CD4-positive, alpha-beta T cell (primary cell): ENCODE measurements around the gene IFFO2. TPM values are rescaled to one million over a fixed set of nuclear protein-coding genes. Genes with fewer than 3 reads are reported as not detected.
A peak's percentile ranks its signal among the peaks of the same experiment; 100 is the strongest.

Source experiments
- ATAC-seq: fragments of 200-7000 bp; cut with Tn5 transposase; one replicate; pipeline ENCODE4 v1.10.0; 2022; ENCODE audit warnings: mild to moderate bottlenecking; ENCODE audit not compliant: poor library complexity
- CTCF ChIA-PET: fragments of 350-600 bp; sonication (Branson Sonifier 250); formaldehyde crosslinking; loops from one replicate; lab custom pipeline; 2021; ENCODE audit warnings: antibody characterized with exemption, inconsistent platforms; lab: Charles Lee
- POLR2A ChIA-PET: fragments of 350-600 bp; sonication (Branson Sonifier 250); formaldehyde crosslinking; loops from one replicate; lab custom pipeline; 2021; ENCODE audit warnings: antibody characterized with exemption, inconsistent platforms; lab: Charles Lee
- DNase-seq, 14 experiments: peaks; one replicate each; pipeline ENCODE4 v3.0.0-alpha.2; 2013 to 2020; ENCODE audit warnings: mixed read lengths in 2 of 14
- H3K27ac ChIP-seq, 2 donors: one replicate each; pipeline versions ENCODE4 v1.5.1 to v1.7.0; 2013; ENCODE audit warnings: low read length in 2 of 2, low read depth in 1 of 2, mild to moderate bottlenecking in 1 of 2
- H3K27me3 ChIP-seq, 2 experiments: 1 replicate in 1 of 2; 2 replicates in 1 of 2; pipeline versions ENCODE4 v1.6.1 to v1.7.0; 2013; ENCODE audit warnings: low read length in 2 of 2, control low read depth in 1 of 2, mild to moderate bottlenecking in 1 of 2, moderate library complexity in 1 of 2; ENCODE audit not compliant: insufficient read depth in 2 of 2, control insufficient read depth in 1 of 2
- H3K36me3 ChIP-seq: one replicate; pipeline ENCODE4 v1.6.1; 2013; ENCODE audit warnings: low read length, control low read depth; ENCODE audit not compliant: insufficient read depth
- H3K4me1 ChIP-seq: one replicate; pipeline ENCODE4 v1.6.1; 2013; ENCODE audit warnings: low read length, control low read depth; ENCODE audit not compliant: insufficient read depth
- H3K4me3 ChIP-seq: one replicate; pipeline ENCODE4 v1.5.1; 2013; ENCODE audit warnings: mild to moderate bottlenecking, low read length, moderate library complexity
- H3K9me3 ChIP-seq, 2 experiments: 1 replicate in 1 of 2; 2 replicates in 1 of 2; pipeline versions ENCODE4 v1.6.1 to v1.7.0; 2013; ENCODE audit warnings: low read length in 2 of 2, mild to moderate bottlenecking in 2 of 2, control low read depth in 1 of 2, moderate library complexity in 1 of 2; ENCODE audit not compliant: control insufficient read depth in 1 of 2, insufficient read depth in 1 of 2
- H3K27ac Mint-ChIP-seq: one replicate; pipeline ENCODE4 v1.8.0; 2020; ENCODE audit warnings: mixed read lengths
- H3K27me3 Mint-ChIP-seq: one replicate; pipeline ENCODE4 v1.8.0; 2021; ENCODE audit warnings: mixed read lengths
- H3K36me3 Mint-ChIP-seq: one replicate; pipeline ENCODE4 v1.8.0; 2021; ENCODE audit warnings: low read depth, mixed read lengths
- H3K4me1 Mint-ChIP-seq: one replicate; pipeline ENCODE4 v1.8.0; 2021; ENCODE audit warnings: low read depth, mixed read lengths
- H3K4me3 Mint-ChIP-seq: one replicate; pipeline ENCODE4 v1.8.0; 2020; ENCODE audit warnings: mild to moderate bottlenecking, mixed read lengths
- H3K9me3 Mint-ChIP-seq: one replicate; pipeline ENCODE4 v1.8.0; 2020; ENCODE audit warnings: mixed read lengths
- intact Hi-C, 2 experiments: fragments of 100-400 bp; cut with DNase I in 1 of 2; cut with micrococcal nuclease in 1 of 2; formaldehyde crosslinking; loops; one replicate each; pipeline versions ENCODE4 v1.15.1 to v1.9.0; 2023 to 2025; cut with DNase I, micrococcal nuclease
- total RNA-seq, 174 experiments: library from RNA in 2 of 174; stranded (reverse) in 2 of 174; gene quantifications; one replicate each; pipeline ENCODE4 v1.2.3 and lab custom pipeline; 2021 to 2026
- TF ChIP-seq, protein P1 (sequence below): fragments of 200-600 bp; IDR thresholded peaks from one replicate; pipeline ENCODE4 v1.8.0; 2022; ENCODE audit warnings: antibody characterized with exemption, mild to moderate bottlenecking

The IFFO2 gene
- total RNA-seq, 2 experiments from 2014 or later, result 106 to 112 TPM

DNA sequence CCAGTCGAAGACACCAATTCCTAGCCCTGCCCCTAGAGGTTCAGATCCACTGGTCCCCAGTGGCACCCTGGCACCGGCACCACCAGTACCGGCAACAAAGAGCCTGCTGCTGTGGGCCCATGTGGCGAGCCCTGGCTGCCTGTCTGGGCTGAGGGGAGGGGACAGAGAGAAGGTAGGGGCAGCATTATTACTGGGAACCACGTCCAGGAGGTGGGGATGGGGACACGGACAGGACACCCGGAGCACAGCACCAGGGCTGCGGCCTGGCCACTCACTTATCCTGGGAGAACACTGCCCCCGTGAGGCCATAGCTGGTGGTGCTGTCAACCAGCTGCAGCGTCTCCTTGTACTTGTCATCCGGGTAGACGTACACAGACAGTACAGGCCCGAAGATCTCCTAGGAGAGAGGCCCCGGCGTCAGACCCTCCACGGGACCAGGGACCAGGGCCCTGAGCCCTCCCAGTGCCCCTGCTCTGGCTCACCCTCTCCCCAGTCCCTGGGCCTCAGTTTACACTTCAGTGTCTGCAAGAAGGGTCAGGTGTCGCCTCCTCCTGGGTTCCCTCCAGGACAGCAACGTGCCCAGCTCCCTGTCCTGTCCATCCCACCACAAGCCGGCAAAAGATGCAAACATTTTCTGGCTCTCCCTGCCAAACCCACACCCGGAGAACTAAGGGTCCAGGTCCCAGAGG, 81.2 kb downstream of the IFFO2 start:
- intact Hi-C loops, result loop anchor here in 1 of 2 experiments (1.0 kb wide), 1 partner anchor 278 kb away; no protein-coding TSS in a partner anchor
- H3K9me3 Mint-ChIP-seq, result no peaks in the 10 kb centered on the region
- POLR2A ChIA-PET, result interaction anchor here (1.0 kb wide), 1 partner anchor 278 kb away, joined by 3 read pairs; no protein-coding TSS in a partner anchor
- H3K27me3 Mint-ChIP-seq, result no peaks in the 10 kb centered on the region
- DNase-seq (peak; percentile 30 to 78 (median 60)), ATAC-seq (peak; percentile 78)
- no peaks in the 10 kb centered on the region for H3K36me3 ChIP-seq
- no peak overlapping the region for H3K4me3 Mint-ChIP-seq
- H3K4me3 ChIP-seq, result no peak overlapping the region
- no peaks in the 10 kb centered on the region for H3K4me1 ChIP-seq
- TF ChIP-seq, protein P1, sequence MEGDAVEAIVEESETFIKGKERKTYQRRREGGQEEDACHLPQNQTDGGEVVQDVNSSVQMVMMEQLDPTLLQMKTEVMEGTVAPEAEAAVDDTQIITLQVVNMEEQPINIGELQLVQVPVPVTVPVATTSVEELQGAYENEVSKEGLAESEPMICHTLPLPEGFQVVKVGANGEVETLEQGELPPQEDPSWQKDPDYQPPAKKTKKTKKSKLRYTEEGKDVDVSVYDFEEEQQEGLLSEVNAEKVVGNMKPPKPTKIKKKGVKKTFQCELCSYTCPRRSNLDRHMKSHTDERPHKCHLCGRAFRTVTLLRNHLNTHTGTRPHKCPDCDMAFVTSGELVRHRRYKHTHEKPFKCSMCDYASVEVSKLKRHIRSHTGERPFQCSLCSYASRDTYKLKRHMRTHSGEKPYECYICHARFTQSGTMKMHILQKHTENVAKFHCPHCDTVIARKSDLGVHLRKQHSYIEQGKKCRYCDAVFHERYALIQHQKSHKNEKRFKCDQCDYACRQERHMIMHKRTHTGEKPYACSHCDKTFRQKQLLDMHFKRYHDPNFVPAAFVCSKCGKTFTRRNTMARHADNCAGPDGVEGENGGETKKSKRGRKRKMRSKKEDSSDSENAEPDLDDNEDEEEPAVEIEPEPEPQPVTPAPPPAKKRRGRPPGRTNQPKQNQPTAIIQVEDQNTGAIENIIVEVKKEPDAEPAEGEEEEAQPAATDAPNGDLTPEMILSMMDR, result peak; percentile 71
- CTCF ChIA-PET, result interaction anchor here (0.6 to 1.3 kb wide), 5 partner anchors 9 to 654 kb away, joined by 3 to 6 read pairs (median 3); partner anchors contain the start of gene ALDH4A1
- no peak overlapping the region for H3K27ac ChIP-seq
- H3K27ac Mint-ChIP-seq, result no peak overlapping the region
- no peaks in the 10 kb centered on the region for H3K9me3 ChIP-seq
- H3K27me3 ChIP-seq, result no peaks in the 10 kb centered on the region
- H3K36me3 Mint-ChIP-seq, result no peaks in the 10 kb centered on the region
- no peaks in the 10 kb centered on the region for H3K4me1 Mint-ChIP-seq

DNA sequence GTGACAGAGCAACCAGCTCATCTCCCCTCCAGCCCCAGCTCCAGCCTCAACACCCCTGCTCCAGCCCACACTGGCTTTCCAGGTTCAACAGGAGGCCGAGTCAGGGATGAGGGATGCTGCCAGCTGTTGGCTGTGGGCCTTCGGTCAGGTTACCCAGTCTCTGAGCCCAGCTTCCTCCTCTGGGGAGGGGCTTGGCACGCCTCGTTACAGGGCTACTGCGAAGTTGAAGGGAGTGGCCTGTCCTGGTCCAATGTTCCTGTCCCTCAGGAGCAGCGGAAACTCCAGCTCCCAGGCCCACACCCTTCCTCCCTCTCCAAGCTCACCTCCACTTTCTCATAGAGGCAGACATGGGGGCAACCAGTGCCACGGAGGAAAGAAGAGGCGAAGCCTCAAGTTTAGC, 81.9 kb downstream of the IFFO2 start:
- intact Hi-C loops, result no loop called here
- ATAC-seq (no peak), DNase-seq (no peak)
- no peak overlapping the region for H3K27ac Mint-ChIP-seq
- Histone ChIP-seq H3K27me3 (no peaks in the 10 kb centered on the region), H3K36me3 (no peaks in the 10 kb centered on the region), H3K9me3 (no peaks in the 10 kb centered on the region), H3K27ac (no peak overlapping the region), H3K4me3 (no peak overlapping the region), H3K4me1 (no peaks in the 10 kb centered on the region)
- CTCF ChIA-PET, result interaction anchor here (1.1 to 1.3 kb wide), 3 partner anchors 9 to 33 kb away, joined by 3 to 6 read pairs (median 4); no protein-coding TSS in a partner anchor
- H3K9me3 Mint-ChIP-seq, result no peaks in the 10 kb centered on the region
- H3K36me3 Mint-ChIP-seq, result no peaks in the 10 kb centered on the region
- H3K4me3 Mint-ChIP-seq, result no peak overlapping the region
- POLR2A ChIA-PET, result interaction anchor here (1.0 kb wide), 1 partner anchor 277 kb away, joined by 3 read pairs; no protein-coding TSS in a partner anchor
- TF ChIP-seq, protein P1, result no peak
- H3K4me1 Mint-ChIP-seq, result no peaks in the 10 kb centered on the region
- H3K27me3 Mint-ChIP-seq, result no peaks in the 10 kb centered on the region

DNA sequence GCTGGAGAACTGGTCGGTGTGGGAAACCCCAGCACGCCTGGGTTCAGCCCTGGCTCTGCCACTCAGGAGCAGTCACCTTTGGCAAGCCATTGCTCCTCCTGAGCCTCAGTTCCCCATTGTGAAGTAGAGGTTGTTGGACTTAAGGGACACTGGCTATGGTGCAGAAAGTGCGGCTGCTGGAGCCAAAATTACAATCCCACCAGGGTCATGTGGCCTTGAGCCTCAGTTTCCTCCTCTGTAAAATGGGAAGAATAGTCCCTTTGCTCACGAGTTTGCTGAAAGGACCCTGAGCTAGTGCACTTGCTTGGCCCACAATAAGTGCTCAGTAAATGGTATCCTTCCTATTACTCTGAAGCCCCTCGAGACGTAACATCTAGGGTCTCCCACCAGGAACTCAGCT, 82.4 kb downstream of the IFFO2 start:
- ChIA-PET POLR2A (no interaction called here), CTCF (interaction anchor here (1.3 kb wide), 1 partner anchor 10 kb away, joined by 4 read pairs; no protein-coding TSS in a partner anchor)
- no peaks in the 10 kb centered on the region for H3K4me1 Mint-ChIP-seq
- TF ChIP-seq, protein P1, result no peak
- H3K27me3 Mint-ChIP-seq, result no peaks in the 10 kb centered on the region
- ATAC-seq, result no peak
- Histone ChIP-seq H3K4me3 (no peak overlapping the region), H3K27ac (no peak overlapping the region), H3K36me3 (no peaks in the 10 kb centered on the region), H3K27me3 (no peaks in the 10 kb centered on the region), H3K4me1 (no peaks in the 10 kb centered on the region), H3K9me3 (no peaks in the 10 kb centered on the region)
- no peaks in the 10 kb centered on the region for H3K36me3 Mint-ChIP-seq
- no peak for DNase-seq
- H3K4me3 Mint-ChIP-seq, result no peak overlapping the region
- intact Hi-C loops, result no loop called here
- H3K27ac Mint-ChIP-seq, result no peak overlapping the region
- no peaks in the 10 kb centered on the region for H3K9me3 Mint-ChIP-seq
